NOMO-1 treated with DMSO at 0.1 percent for 48 hours (cell line): ENCODE data around the gene NAV1.

Source experiments
- DNase-seq: peaks from one replicate; lab custom pipeline; 2025; ENCODE audit not compliant: unreplicated experiment; lab: John Stamatoyannopoulos, UW

The NAV1 gene

GRCh38 chr1:201525193-201525778 is 13.6 kb upstream of the NAV1 start:
- no peak for DNase-seq

GRCh38 chr1:201527879-201528278 is 11.0 kb upstream of the NAV1 start:
- DNase-seq, result no peak

- DNase-seq, result no peak
Measured at GRCh38 chr1:201528631-201529252, 10.2 kb upstream of the NAV1 start.

DNA sequence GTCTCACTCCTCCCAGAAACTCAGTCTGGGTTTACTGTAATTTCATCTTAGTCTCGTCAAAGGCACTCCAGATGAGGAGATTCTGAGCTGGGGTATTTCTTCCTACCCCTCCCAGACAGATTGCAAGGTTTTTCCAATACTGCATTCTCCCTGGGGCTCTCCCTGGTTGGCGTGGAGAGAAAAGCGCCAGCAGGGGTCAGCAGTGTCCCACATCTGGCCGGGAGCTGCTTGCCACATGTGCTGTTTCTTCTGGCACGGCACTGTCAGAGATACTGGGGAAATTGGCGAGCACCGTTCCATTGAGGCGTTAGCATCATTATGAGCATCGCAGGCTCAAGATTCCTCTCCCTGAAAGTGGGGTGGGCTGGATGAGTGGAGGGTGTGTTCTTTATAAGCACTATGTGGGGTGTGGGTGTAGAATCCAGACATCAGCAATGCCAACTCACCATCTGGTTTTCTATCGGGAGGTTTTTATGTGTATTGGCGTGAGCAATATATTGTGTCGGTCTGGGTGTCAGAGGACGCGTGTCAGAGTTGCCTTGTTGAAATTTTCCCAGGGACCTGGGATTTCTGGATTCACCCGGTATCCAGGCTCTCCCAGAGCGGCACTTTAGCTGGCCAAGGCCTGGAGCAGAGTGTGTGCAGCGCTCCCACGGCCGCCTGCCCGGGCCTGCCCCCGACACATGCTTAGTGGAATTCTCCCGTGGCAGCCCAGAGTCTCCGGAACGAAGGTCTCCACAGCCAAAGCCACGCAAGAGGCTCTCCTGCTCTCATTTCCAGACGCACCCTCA is 8.0 kb upstream of the NAV1 start:
- DNase-seq, result peak; percentile 19

GRCh38 chr1:201531551-201532425 is 7.1 kb upstream of the NAV1 start:
- DNase-seq, result no peak

DNA sequence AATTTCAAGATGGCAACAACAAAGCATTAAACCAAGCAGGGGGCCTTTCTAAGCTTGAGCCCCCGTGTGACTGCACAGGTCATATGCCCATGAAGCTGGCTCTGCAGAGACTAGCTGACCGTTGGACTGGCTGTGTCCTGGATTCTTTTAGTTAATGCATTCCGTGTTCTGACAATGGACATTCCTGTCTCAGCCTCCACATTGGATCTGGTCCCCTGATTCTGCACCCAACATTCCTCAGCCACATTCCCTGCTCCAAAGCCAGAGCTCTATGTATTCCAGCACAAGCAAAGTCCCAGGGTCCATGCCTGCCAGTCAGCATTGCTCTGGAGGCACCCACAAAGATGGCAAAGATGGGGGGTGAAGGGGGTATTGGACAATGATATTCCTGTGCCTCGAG is 5.1 kb upstream of the NAV1 start:
- DNase-seq, result no peak

DNA sequence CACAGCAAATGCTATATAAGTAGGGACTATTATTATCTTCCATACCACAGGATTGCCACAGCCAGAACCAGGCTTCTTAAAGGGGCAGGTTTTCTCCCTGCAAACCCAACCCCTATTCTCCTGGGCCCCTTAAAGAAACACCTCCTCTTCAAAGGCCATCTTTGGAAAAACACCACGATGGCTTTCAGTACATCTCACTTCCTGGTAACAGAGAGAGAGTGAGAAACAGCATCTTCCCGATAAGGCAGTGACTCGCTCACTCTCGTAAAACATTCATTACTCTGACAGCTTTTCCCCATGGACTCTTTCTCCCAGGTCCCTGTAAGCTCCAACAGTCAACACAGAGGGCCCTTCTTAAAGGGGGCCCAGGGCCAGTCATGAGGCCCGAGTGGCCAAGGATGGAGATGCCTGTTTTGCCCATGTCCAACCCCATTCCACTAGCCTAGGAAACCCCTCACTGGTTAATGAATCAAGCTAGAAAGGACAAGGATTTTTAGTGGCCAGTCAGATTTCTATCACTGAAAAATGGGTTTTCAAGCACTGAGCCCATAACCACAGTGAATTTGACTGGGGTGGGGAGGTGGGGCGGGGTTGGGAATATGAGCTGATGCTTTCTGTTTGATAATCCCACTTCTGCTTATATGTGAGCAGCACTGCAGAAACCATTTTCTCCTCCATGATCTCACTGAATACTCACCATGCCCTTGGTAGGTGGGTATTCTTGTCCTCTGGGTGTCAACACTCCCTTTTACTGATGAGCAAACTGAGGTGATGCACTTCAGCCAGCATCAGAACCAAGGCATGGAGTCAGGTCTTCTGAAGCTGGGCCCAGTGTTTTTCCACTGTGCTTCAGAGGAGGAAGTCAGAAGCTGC is 3.6 kb upstream of the NAV1 start:
- DNase-seq, result peak; percentile 47

DNA sequence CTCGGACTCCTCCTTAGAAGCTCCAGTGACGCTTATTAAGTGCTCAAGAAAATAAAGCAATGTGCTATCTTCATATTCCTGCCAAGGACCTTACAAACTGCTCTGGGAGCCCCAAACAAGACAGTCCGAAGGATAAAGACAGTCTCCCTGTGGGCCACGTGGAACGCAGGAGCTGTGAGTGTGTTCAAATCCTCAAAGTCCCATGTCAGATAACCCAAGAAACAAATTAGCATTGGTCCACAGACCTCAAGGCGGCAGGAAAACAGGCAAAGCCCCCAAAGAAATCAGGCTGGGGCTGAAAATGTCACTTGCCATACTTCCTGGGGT is 3.0 kb upstream of the NAV1 start:
- no peak for DNase-seq

GRCh38 chr1:201536558-201536957 is 2.4 kb upstream of the NAV1 start:
- DNase-seq, result peak; percentile 12

- DNase-seq, result no peak
Measured at GRCh38 chr1:201537028-201537427, 1.9 kb upstream of the NAV1 start.

DNA sequence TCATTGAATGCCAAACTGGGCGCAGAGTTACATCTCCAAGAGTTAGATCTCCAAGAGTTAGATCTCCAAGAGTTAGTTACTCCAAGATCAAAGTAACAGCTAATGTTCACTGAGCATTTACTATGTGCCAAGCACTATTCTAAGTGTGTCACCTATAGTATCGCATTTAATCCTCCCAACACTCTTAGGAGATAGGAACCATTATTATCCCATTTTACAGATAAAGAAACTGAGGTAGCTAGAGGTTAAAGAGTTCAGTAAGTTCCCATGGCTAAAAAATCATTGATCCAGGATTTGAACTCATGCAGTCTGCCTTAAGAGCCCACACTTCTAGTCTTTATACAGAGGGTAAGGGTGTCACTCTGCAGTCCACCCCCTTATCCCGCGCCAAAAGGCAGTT is 1.5 kb upstream of the NAV1 start:
- no peak for DNase-seq

DNA sequence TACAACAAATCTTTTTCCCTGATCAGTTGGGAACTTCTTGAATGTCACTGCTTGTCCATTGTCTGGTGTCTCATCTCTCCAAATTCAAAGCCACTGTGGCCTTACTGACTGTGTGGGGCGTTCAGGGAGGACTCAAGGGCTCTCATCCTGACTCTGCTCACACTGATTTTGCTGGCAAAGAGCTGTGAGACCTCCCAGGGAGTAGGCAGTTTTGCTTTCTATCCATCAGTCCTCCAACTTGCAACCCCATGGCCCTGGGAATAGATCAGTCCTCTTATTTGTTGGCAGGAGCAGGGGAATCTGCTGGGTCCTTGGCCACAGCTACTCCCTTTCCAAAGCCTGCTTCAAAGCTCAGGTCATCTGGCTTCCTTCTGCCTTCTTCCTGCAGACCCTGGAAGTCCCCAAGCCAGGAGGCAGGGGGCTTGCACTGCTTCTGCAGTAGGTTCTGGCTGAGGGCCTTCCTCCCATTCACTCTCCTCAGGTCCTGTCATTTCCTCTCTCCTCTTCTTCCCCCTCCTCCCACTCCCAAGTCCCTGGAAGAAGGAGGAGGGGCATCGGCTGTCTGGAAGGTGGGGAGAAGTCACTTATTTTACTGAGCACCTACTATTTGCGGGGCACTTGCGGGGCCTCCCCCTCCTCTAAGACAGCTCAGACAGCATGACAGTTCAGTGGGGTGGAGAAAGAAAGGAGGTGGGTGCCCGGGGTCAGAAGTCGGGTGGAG is 876 bp upstream of the NAV1 start:
- no peak for DNase-seq

DNA sequence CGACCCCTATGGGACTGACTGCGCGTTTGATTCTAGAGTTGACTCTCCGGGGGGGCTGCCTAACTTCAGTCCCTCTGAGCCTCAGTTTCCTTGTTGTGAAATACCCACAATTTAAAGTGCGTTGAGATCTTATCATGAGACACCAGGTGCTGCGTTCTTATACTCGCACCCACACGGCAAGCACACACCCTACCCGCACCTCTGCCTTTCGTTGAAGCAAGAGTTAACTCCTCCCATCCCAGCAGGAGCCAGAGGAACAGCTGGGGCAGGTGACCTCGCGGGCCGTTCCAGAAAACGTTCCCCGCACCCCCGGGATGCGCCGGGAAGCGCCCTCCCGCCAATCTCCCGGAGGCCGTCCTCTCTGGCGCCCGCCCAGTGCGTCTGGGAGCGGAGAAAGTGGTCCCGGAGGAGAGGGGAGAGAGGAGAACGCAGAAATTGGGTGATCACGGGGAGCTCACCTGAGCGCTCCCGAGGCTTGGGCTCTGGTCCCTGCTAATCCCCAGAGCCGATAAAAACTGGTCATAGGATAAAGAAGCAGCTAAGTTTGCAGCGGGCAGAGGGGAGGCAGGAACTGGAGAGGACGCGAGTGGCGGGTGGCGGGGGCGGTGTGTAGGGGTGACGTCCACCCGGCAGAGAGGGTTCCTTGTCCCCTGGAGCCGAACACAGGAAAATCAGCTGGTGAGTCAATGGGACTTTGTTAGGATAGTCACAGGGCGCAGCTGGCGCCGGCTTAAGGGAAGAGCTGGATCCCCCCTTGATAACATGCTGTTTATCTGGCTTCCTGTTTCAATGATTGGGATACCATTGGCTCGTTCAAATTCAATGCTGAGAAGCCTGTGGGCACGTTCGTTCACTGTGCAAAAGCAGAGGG is 869 bp downstream of the NAV1 start:
- DNase-seq, result no peak

DNA sequence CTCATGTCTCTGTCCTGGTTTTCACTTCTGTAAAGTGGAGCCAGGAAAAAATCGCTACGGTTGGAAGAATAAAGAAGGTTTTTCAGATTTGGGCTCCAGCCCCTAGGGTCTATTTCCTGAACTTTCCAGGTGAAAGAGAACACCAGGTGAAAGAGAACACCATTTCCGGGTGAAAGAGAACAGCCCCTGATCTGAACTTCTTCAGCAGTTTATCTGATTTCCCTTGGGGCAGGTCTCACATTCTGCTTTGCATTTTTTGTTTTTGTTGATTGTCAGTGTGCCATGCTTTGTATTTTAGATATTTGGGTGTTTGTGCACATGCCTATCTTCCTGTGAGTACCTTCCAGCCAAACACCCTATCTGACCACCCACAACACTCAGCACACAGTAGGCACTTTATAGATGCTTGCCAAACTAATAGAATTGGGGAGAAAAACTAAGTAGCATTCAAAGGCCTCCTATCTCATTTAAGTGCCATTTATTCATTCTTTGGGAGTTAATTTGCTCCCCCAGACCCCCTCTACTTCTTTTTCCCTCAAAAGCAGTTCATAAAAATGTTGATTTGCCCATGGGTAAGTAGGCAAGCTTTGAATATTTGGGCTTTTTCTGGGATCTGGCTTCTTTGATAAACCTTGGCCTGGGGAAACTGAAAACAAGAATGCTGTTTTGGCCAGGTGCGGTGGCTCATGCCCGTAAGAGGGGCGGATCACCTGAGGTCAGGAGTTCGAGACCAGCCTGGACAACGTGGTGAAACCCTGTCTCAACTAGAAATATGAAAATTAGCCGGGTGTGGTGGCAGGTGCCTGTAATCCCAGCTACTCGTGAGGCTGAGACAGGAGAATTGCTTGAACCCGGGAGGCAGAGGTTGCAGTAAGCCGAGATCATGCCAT is 2.2 kb downstream of the NAV1 start:
- DNase-seq, result no peak

- DNase-seq, result no peak
Measured at GRCh38 chr1:201542309-201543035, 3.5 kb downstream of the NAV1 start.

DNA sequence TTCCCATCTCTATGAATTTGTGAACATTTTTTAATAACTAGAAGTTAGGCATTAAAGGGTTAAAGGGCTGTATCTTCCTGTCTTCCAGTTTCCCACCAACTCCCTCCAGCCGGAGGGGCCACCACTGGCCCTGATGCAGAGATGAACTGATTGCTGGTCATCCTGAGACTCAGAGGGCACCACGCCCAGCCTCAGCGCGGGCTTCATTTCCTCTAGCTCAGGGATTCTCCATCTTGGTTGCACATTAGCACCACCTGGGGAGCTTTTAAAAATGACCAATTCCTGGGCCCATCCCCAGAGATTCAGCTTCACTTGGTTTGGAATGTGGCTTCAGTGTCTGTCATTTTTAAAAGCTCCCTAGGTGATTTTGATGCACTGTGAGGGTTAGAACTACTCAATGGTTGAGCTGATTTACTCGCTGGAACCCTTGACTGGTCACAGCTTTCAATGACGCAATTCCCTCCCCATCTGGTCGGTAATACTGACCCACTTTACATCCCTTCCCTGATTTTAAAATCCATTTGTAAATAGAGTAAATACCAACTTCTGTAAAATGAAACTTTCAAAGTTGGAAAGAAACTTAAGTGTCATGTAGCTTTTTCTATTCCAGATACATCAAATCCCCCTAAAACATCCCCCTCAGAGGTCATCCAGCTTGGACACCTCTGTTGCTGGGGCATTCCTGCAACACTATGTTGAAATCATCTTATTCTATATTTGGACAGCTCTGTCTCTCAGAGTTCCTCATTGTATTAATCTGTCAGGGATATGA is 5.1 kb downstream of the NAV1 start:
- no peak for DNase-seq

DNA sequence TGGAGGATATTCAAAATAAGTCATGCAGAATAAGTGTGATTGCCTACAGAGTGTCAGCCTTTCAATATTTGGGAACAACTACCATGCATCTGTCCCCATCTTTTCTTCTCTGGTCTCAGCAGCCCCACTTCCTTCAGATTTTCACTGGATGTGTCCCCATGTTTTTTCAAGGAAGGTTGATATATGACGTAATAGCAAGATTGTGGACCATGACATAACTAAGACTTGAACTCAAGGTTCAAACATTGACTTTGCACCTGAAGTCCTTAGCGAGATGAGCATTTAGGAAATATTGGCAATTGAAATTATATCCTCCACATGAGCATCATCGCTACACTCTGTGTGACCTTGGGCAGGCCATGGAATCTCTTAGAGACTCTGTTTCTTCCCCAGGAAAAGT is 5.8 kb downstream of the NAV1 start:
- no peak for DNase-seq
